ENCODE measurements around the gene CCDC43. TPM values are rescaled to one million over a fixed set of nuclear protein-coding genes. Genes with fewer than 3 reads are reported as not detected.
"Not testable (repeated sequence)": the region's sequence is repeated elsewhere in the genome, so short reads cannot be mapped to it uniquely, and the experiment has no call there.

Gene CCDC43
- total and polyA plus RNA-seq, 4 donors, result 4.5 to 8.6 (median 6.7) TPM

DNA sequence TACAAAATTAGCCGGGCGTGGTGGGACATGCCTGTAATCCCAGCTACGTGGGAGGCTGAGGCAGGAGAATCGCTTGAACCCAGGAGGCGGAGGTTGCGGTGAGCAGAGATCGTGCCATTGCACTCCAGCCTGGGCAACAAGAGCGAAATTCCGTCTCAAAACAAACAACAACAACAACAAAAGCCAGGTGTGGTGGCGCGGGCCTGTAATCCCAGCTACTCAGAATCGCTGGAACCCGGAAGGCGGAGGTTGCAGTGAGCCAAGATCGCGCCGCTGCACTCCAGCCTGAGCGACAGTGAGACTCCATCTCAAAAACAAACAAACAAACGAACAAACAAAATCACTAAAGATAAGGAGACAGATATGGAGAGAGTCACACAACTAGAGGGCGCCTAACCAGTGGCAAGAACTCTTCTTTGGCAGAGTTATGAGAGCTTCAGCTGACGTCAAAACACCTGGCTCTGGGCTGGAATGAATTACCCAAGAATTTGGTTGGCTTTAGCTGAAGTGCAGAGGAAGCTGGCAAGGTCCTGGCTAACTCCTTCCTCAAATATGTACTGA is 1.2 kb upstream of the CCDC43 start:
- WGBS, result 73% methylated on average over 21 of the region's 21 CpGs

DNA sequence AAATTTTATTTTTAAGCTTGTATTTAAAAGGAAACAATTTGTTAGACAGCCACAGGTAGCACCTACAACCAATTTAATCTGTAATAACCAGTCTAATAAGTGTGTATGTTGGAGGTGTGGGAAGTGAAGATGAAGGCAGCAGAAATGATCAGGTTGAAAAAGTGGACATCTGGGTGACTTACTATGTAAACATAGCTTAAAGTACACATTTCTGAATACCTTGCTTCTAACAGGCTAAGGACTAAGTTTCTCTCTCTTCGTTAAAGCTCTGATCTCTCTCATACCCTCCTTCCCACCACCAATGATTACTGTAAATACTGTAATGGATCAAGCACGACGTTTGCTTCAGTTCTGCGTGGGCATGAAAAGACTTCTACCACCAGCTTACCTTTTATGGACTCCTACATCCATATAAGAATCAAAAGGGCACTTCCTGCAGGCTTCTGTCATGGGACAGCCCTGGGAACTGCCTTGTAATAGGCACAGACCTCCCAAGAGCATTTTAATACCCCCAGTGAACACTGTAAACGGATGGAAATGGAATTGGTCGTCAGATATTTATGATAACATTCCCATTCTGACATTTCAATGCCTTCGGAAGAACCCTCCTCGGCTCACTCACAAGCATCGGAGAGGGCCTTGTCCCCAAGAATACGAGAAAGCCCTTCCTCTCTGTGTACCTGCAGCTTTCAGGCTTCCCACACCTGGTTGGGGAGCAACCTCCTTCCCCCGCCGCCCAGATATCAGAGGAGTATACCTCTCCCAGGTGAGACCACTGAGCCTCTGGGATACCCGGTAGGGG is 700 bp downstream of the CCDC43 start:
- H3K27me3 ChIP-seq (ENCODE audit: control insufficient read depth in 4 of 4, insufficient read depth in 4 of 4, low read length in 3 of 4), result no peaks in the 10 kb centered on the region
- H3K9ac ChIP-seq (ENCODE audit: low read depth in 1 of 2, low read length in 2 of 2), result peak overlapping the region; percentile 64 to 84
- 4% methylated on average over 13 of the region's 13 CpGs for WGBS
- DNase-seq (ENCODE audit: low spot score), result no peak
- peaks cover 3 to 25% (median 20%) of the 10 kb centered on the region in 4 donors for H3K4me1 ChIP-seq (ENCODE audit: control insufficient read depth in 4 of 4, insufficient read depth in 4 of 4, low read length in 3 of 4)
- H3K36me3 ChIP-seq (ENCODE audit: control insufficient read depth in 4 of 4, insufficient read depth in 3 of 4, low read depth in 1 of 4, low read length in 3 of 4), result peaks cover 0 to 1% (median 1%) of the 10 kb centered on the region in 4 donors
- peak overlapping the region; percentile 37 to 76 for H3K27ac ChIP-seq (ENCODE audit: low read depth in 1 of 2, low read length in 2 of 2)
- H3K4me3 ChIP-seq (ENCODE audit: low read depth in 1 of 3, low read length in 3 of 3), result peak overlapping the region; percentile 92 to 96 (median 95)
- H3K9me3 ChIP-seq (ENCODE audit: control insufficient read depth in 4 of 4, low read length in 3 of 4), result no peaks in the 10 kb centered on the region
- TF ChIP-seq GABPA (IDR thresholded peaks at IDR 0.05 in 1 of 2, conservative IDR thresholded peaks at IDR 0.05 in 1 of 2) (no peak), SP1 (IDR thresholded peaks at IDR 0.05) (no peak), NR2F2 (IDR thresholded peaks at IDR 0.05) (no peak), TAF1 (conservative IDR thresholded peaks at IDR 0.05) (no peak), RXRA (IDR thresholded peaks at IDR 0.05) (no peak), FOXA2 (IDR thresholded peaks at IDR 0.05) (no peak)
- TF ChIP-seq, protein P1, sequence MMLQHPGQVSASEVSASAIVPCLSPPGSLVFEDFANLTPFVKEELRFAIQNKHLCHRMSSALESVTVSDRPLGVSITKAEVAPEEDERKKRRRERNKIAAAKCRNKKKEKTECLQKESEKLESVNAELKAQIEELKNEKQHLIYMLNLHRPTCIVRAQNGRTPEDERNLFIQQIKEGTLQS (IDR thresholded peaks at IDR 0.05), result no peak
- TF ChIP-seq, protein P2, sequence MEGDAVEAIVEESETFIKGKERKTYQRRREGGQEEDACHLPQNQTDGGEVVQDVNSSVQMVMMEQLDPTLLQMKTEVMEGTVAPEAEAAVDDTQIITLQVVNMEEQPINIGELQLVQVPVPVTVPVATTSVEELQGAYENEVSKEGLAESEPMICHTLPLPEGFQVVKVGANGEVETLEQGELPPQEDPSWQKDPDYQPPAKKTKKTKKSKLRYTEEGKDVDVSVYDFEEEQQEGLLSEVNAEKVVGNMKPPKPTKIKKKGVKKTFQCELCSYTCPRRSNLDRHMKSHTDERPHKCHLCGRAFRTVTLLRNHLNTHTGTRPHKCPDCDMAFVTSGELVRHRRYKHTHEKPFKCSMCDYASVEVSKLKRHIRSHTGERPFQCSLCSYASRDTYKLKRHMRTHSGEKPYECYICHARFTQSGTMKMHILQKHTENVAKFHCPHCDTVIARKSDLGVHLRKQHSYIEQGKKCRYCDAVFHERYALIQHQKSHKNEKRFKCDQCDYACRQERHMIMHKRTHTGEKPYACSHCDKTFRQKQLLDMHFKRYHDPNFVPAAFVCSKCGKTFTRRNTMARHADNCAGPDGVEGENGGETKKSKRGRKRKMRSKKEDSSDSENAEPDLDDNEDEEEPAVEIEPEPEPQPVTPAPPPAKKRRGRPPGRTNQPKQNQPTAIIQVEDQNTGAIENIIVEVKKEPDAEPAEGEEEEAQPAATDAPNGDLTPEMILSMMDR (IDR thresholded peaks at IDR 0.05; ENCODE audit: low read depth, low read length, missing input control), result no peak

More for the DNA sequence above, 1.2 kb upstream of the CCDC43 start:
- not testable (repeated sequence) for H3K27me3 ChIP-seq (ENCODE audit: control insufficient read depth in 4 of 4, insufficient read depth in 4 of 4, low read length in 3 of 4); H3K4me3 ChIP-seq (ENCODE audit: low read depth in 1 of 3, low read length in 3 of 3); H3K27ac ChIP-seq (ENCODE audit: low read depth in 1 of 2, low read length in 2 of 2); H3K36me3 ChIP-seq (ENCODE audit: control insufficient read depth in 4 of 4, insufficient read depth in 3 of 4, low read depth in 1 of 4, low read length in 3 of 4); H3K9me3 ChIP-seq (ENCODE audit: control insufficient read depth in 4 of 4, low read length in 3 of 4); H3K9ac ChIP-seq (ENCODE audit: low read depth in 1 of 2, low read length in 2 of 2); DNase-seq (ENCODE audit: low spot score)
- TF ChIP-seq SP1 (IDR thresholded peaks at IDR 0.05), result peak; percentile 6
- TF ChIP-seq HNF4A (conservative IDR thresholded peaks at IDR 0.05), result peak in 1 of 2 donors; percentile 8
- TF ChIP-seq, protein P2 (IDR thresholded peaks at IDR 0.05; ENCODE audit: low read depth, low read length, missing input control), result peak; percentile 12
- H3K4me1 ChIP-seq (ENCODE audit: control insufficient read depth in 4 of 4, insufficient read depth in 4 of 4, low read length in 3 of 4), result peaks cover 3 to 25% (median 20%) of the 10 kb centered on the region in 4 donors

DNA sequence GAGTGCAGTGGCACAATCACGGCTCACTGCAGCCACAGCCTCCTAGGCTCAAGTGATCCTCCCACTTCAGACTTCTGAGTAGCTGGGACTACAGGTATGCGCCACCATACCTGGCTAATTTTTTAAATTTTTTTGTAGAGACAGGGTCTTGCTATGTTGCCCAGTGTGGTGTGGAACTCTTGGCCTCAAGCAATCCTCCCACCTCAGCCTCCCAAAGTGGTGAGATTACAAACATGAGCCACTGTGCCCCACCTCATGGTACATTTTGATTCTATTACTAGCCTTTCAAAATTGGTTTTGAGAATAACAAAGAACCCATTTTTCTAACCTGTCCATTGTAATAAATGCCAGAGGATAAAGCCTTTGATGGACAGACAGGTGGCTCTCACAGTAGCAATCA is 1.4 kb downstream of the CCDC43 start:
- no peak for DNase-seq (ENCODE audit: low spot score)
- no peak for TF ChIP-seq HNF4G (IDR thresholded peaks at IDR 0.05)
- no peak for TF ChIP-seq SP1 (IDR thresholded peaks at IDR 0.05)
- no peak for TF ChIP-seq NR2F2 (IDR thresholded peaks at IDR 0.05)
- TF ChIP-seq, protein P3, sequence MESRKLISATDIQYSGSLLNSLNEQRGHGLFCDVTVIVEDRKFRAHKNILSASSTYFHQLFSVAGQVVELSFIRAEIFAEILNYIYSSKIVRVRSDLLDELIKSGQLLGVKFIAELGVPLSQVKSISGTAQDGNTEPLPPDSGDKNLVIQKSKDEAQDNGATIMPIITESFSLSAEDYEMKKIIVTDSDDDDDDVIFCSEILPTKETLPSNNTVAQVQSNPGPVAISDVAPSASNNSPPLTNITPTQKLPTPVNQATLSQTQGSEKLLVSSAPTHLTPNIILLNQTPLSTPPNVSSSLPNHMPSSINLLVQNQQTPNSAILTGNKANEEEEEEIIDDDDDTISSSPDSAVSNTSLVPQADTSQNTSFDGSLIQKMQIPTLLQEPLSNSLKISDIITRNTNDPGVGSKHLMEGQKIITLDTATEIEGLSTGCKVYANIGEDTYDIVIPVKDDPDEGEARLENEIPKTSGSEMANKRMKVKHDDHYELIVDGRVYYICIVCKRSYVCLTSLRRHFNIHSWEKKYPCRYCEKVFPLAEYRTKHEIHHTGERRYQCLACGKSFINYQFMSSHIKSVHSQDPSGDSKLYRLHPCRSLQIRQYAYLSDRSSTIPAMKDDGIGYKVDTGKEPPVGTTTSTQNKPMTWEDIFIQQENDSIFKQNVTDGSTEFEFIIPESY (IDR thresholded peaks at IDR 0.05), result no peak
- TF ChIP-seq FOXA1 (IDR thresholded peaks at IDR 0.05), result no peak
- Histone ChIP-seq H3K9me3 (ENCODE audit: control insufficient read depth in 4 of 4, low read length in 3 of 4) (no peaks in the 10 kb centered on the region), H3K9ac (ENCODE audit: low read depth in 1 of 2, low read length in 2 of 2) (no peak overlapping the region), H3K36me3 (ENCODE audit: control insufficient read depth in 4 of 4, insufficient read depth in 3 of 4, low read depth in 1 of 4, low read length in 3 of 4) (peaks cover 0 to 8% (median 7%) of the 10 kb centered on the region in 4 donors), H3K4me3 (ENCODE audit: low read depth in 1 of 3, low read length in 3 of 3) (no peak overlapping the region), H3K27me3 (ENCODE audit: control insufficient read depth in 4 of 4, insufficient read depth in 4 of 4, low read length in 3 of 4) (no peaks in the 10 kb centered on the region), H3K27ac (ENCODE audit: low read depth in 1 of 2, low read length in 2 of 2) (no peak overlapping the region), H3K4me1 (ENCODE audit: control insufficient read depth in 4 of 4, insufficient read depth in 4 of 4, low read length in 3 of 4) (peaks cover 3 to 25% (median 20%) of the 10 kb centered on the region in 4 donors)
- 98% methylated on average over 2 of the region's 2 CpGs for WGBS
